CD4-positive, alpha-beta T cell treated with Interferon alpha-2 for 1 hour (primary cell): ENCODE results near the gene RPL18.

Experiments
- DNase-seq, 2 donors: peaks; one replicate each; pipeline ENCODE4 v3.0.0-alpha.2; 2020 to 2022

RPL18 gene

GRCh38 chr19:48629599-48630295 is 10.8 kb upstream of the RPL18 start:
- DNase-seq: no peak

- DNase-seq: no peak
Observed at GRCh38 chr19:48629297-48629598, 10.3 kb upstream of the RPL18 start.

- no peak for DNase-seq
Observed at GRCh38 chr19:48628486-48629296, 9.7 kb upstream of the RPL18 start.

- DNase-seq: no peak
Observed at GRCh38 chr19:48627865-48628314, 8.9 kb upstream of the RPL18 start.

GRCh38 chr19:48627201-48627864 is 8.4 kb upstream of the RPL18 start:
- no peak for DNase-seq

- DNase-seq: no peak
Observed at GRCh38 chr19:48625891-48626327, 6.9 kb upstream of the RPL18 start.

- DNase-seq: no peak
Observed at GRCh38 chr19:48624791-48625723, 6.1 kb upstream of the RPL18 start.

GRCh38 chr19:48624067-48624594 is 5.2 kb upstream of the RPL18 start:
- DNase-seq: peak; percentile 97 to 98

GRCh38 chr19:48623556-48624066 is 4.6 kb upstream of the RPL18 start:
- DNase-seq: no peak

GRCh38 chr19:48619692-48620585 is 961 bp upstream of the RPL18 start:
- DNase-seq: no peak

- no peak for DNase-seq
Observed at GRCh38 chr19:48618278-48618915, 581 bp downstream of the RPL18 start.

- no peak for DNase-seq
Observed at GRCh38 chr19:48617146-48617937, 1.6 kb downstream of the RPL18 start.

GRCh38 chr19:48616491-48617056 is 2.4 kb downstream of the RPL18 start:
- DNase-seq: peak in 1 of 2 donors; percentile 35

- peak in 1 of 2 donors; percentile 31 for DNase-seq
Observed at GRCh38 chr19:48616041-48616436, 2.9 kb downstream of the RPL18 start.

- DNase-seq: no peak
Observed at GRCh38 chr19:48615231-48616040, 3.5 kb downstream of the RPL18 start.

- no peak for DNase-seq
Observed at GRCh38 chr19:48614436-48615230, 4.3 kb downstream of the RPL18 start, which contains the start of gene FAM83E. TSS of gene FAM83E (minus strand) at chr19:48615076. CDS start at chr19:48613372, 1,704 bp downstream.

- DNase-seq: no peak
Observed at GRCh38 chr19:48613852-48614435, 5.0 kb downstream of the RPL18 start.
